Nephron progenitor cell (in vitro differentiated cells): Measurements from ENCODE around the gene GNG2.

Source experiments
- DNase-seq: peaks from one replicate; pipeline ENCODE4 v3.0.0; 2021
- H3K27ac Mint-ChIP-seq: 2 replicates; pipeline ENCODE4 v1.8.0; 2021; ENCODE audit warnings: mild to moderate bottlenecking, moderate library complexity, mixed read lengths
- H3K27me3 Mint-ChIP-seq: 2 replicates; pipeline ENCODE4 v1.8.0; 2021; ENCODE audit warnings: mild to moderate bottlenecking, low read depth, mixed read lengths; ENCODE audit not compliant: poor library complexity
- H3K36me3 Mint-ChIP-seq: 2 replicates; pipeline ENCODE4 v1.8.0; 2021; ENCODE audit warnings: low read depth, mixed read lengths
- H3K4me1 Mint-ChIP-seq: 2 replicates; pipeline ENCODE4 v1.8.0; 2021; ENCODE audit warnings: mixed read lengths
- H3K4me3 Mint-ChIP-seq: 2 replicates; pipeline ENCODE4 v1.8.0; 2021; ENCODE audit warnings: mild to moderate bottlenecking, moderate library complexity, mixed read lengths
- H3K9me3 Mint-ChIP-seq: 2 replicates; pipeline ENCODE4 v1.8.0; 2021; ENCODE audit warnings: mild to moderate bottlenecking, moderate library complexity, mixed read lengths
- TF ChIP-seq, protein P1 (sequence below): fragments of 200-600 bp; sonication (generic); IDR thresholded peaks from 2 replicates; pipeline ENCODE4 v1.5.0; 2021; ENCODE audit warnings: antibody characterized with exemption

Gene GNG2

DNA sequence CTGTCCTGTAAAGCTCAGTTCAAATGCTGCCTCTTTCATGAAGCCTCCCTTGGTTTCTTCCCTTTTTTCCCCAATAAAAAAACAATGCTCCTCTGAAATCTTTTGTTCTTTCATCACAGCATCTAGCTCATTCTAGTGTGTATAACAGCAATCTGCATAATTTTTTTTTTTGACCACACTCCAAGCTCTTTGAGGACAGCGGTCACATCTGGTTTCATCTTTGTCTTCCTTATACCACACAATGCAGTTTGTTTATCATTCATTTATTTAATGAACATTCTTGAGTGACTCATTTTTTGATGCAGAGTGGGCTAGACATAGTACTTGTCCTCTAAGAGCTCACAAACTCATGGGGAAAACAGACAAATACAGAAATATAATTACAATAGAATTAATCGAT is 7.3 kb downstream of the GNG2 start:
- Mint-ChIP-seq H3K27ac (no peak overlapping the region), H3K4me1 (peaks cover 22% of the 10 kb centered on the region), H3K9me3 (no peaks in the 10 kb centered on the region), H3K4me3 (no peak overlapping the region), H3K27me3 (no peaks in the 10 kb centered on the region), H3K36me3 (no peaks in the 10 kb centered on the region)
- DNase-seq = no peak
- TF ChIP-seq, protein P1, sequence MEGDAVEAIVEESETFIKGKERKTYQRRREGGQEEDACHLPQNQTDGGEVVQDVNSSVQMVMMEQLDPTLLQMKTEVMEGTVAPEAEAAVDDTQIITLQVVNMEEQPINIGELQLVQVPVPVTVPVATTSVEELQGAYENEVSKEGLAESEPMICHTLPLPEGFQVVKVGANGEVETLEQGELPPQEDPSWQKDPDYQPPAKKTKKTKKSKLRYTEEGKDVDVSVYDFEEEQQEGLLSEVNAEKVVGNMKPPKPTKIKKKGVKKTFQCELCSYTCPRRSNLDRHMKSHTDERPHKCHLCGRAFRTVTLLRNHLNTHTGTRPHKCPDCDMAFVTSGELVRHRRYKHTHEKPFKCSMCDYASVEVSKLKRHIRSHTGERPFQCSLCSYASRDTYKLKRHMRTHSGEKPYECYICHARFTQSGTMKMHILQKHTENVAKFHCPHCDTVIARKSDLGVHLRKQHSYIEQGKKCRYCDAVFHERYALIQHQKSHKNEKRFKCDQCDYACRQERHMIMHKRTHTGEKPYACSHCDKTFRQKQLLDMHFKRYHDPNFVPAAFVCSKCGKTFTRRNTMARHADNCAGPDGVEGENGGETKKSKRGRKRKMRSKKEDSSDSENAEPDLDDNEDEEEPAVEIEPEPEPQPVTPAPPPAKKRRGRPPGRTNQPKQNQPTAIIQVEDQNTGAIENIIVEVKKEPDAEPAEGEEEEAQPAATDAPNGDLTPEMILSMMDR = no peak

DNA sequence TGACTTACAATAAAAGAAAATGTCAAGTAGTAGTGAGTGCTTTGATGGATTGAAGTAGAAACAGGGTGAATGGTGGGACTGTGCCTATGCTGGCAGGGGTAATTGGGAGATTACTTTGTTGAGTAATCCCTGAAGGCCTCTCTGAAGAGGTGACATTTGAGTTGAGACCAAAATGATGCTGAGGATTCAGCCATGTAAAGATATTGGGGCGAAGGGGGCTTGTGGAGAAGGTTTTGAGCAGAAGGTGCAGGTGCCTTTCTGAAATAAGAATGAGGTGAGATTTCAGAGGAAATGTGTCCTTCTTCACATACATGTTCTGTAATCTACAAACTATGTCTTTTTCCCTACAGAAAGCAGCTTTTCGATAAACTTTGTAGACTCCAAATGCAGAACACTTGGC is 8.0 kb downstream of the GNG2 start:
- DNase-seq = no peak
- H3K4me3 Mint-ChIP-seq = no peak overlapping the region
- H3K9me3 Mint-ChIP-seq = no peaks in the 10 kb centered on the region
- H3K27me3 Mint-ChIP-seq = no peaks in the 10 kb centered on the region
- H3K27ac Mint-ChIP-seq = no peak overlapping the region
- H3K4me1 Mint-ChIP-seq = peaks cover 21% of the 10 kb centered on the region
- TF ChIP-seq, protein P1 = no peak
- no peaks in the 10 kb centered on the region for H3K36me3 Mint-ChIP-seq

DNA sequence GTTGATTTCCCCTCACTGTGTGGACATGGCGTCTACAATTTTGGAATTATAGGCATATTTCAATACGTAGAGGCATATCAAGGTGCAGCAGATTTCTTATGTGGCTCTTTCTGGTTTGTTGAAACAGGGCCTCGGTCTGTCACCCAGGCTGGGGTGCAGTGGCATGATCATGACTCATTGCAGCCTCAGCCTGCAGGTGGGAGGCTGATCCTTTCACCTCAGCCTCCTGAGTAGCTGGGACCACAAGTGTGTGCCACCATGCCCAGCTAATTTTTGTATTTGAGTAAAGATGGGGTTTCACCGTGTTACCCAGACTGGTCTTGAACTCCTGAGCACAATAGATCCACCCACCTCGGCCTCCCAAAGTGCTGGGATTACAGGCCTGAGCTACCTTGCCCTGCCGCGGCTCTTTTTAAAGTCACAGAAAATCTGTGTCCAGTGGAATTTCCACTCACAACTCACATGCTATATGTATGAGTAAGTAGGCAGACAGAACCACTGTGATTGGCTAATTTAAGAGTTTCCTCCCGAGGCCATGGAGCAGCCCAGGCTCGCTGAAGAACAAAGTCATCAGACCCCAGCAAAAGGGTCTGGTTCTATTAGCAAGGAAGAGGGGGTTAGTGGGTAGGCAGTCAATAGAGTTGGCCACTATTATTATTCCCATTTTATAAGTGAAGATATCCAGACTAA is 9.1 kb downstream of the GNG2 start:
- peak overlapping the region; percentile 12 for H3K27ac Mint-ChIP-seq
- H3K9me3 Mint-ChIP-seq = no peaks in the 10 kb centered on the region
- no peak overlapping the region for H3K4me3 Mint-ChIP-seq
- no peaks in the 10 kb centered on the region for H3K36me3 Mint-ChIP-seq
- DNase-seq = no peak
- H3K4me1 Mint-ChIP-seq = peaks cover 17% of the 10 kb centered on the region
- H3K27me3 Mint-ChIP-seq = no peaks in the 10 kb centered on the region
- TF ChIP-seq, protein P1 = no peak

DNA sequence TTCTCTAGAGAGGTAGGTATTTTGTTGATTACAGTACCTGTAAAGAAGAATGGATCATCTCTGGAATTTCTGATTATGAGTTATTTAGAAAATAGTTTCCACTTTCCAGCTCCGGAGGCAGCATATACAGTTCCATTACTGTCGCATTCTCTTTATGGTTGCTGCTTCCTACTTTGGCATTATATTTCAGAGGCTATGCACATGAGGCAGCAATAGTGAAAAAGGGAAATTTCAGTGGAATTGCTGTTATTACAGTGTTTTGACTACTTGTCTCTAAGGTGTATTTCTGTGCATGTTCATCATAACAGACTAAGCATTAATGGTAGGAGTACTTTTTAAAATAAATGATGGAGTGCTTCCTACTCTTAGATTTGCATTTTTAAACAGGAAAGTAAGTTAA is 10.2 kb downstream of the GNG2 start:
- H3K4me3 Mint-ChIP-seq = no peak overlapping the region
- peaks cover 5% of the 10 kb centered on the region for H3K36me3 Mint-ChIP-seq
- no peaks in the 10 kb centered on the region for H3K27me3 Mint-ChIP-seq
- TF ChIP-seq, protein P1 = no peak
- H3K9me3 Mint-ChIP-seq = no peaks in the 10 kb centered on the region
- peaks cover 11% of the 10 kb centered on the region for H3K4me1 Mint-ChIP-seq
- no peak for DNase-seq
- H3K27ac Mint-ChIP-seq = no peak overlapping the region

DNA sequence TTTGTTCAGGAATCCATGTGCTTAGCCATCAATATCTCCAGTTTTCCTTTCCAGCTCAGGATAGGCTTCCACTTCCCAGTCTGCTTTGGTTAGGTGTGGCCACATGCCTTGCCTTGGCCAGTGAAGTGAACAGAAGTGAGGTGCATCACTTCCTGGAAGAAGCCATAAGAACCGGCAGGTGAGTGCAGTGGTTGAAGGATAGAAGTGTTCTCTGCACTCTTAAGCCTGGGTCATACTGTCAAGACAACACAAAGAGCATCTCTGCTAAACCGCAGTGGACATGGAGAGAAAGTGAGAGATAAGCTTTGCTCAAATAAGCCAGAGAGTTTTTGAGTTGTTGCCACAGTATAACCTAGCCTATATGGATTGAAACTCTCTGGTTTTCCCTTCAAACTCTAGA is 11.4 kb downstream of the GNG2 start:
- Mint-ChIP-seq H3K4me3 (no peak overlapping the region), H3K27me3 (no peaks in the 10 kb centered on the region), H3K9me3 (no peaks in the 10 kb centered on the region)

More for the DNA sequence above, 11.4 kb downstream of the GNG2 start:
- Mint-ChIP-seq H3K27ac (no peak overlapping the region), H3K4me1 (peaks cover 15% of the 10 kb centered on the region), H3K36me3 (peaks cover 5% of the 10 kb centered on the region)
- TF ChIP-seq, protein P1 = no peak
- no peak for DNase-seq
